Activated naive CD4-positive, alpha-beta T cell treated with anti-CD3 and anti-CD28 coated beads, Interleukin-2, amount 50 U/mL, for 72 hours (primary cell): ENCODE results near the gene CPPED1. TPM values are rescaled to one million over a fixed set of nuclear protein-coding genes. Genes with fewer than 3 reads are reported as not detected.

ENCODE experiments used
- ATAC-seq, 2 donors: fragments of 150-1000 bp; cut with Tn5 transposase; 2 replicates each; pipeline ENCODE4 v1.10.0; 2021; ENCODE audit warnings: mild to moderate bottlenecking in 2 of 2, moderate library complexity in 2 of 2
- DNase-seq, 2 donors: peaks; one replicate each; pipeline ENCODE4 v3.0.0; 2021 to 2022; ENCODE audit warnings: low spot score in 2 of 2
- H3K27ac Mint-ChIP-seq, 2 donors: one replicate each; pipeline ENCODE4 v1.8.0; 2022; ENCODE audit warnings: mild to moderate bottlenecking in 2 of 2, mixed read lengths in 2 of 2
- H3K36me3 Mint-ChIP-seq, 2 donors: one replicate each; pipeline ENCODE4 v1.8.0; 2022; ENCODE audit warnings: mixed read lengths in 2 of 2
- H3K9me3 Mint-ChIP-seq, 2 donors: one replicate each; pipeline ENCODE4 v1.8.0; 2022; ENCODE audit warnings: mixed read lengths in 2 of 2
- total RNA-seq, 2 donors: library from RNA; stranded (reverse); gene quantifications; one replicate each; pipeline ENCODE4 v1.2.3, GENCODE V29; 2022

Gene CPPED1
- total RNA-seq, 2 donors from 2014 or later: 11.6 to 16.4 TPM

DNA sequence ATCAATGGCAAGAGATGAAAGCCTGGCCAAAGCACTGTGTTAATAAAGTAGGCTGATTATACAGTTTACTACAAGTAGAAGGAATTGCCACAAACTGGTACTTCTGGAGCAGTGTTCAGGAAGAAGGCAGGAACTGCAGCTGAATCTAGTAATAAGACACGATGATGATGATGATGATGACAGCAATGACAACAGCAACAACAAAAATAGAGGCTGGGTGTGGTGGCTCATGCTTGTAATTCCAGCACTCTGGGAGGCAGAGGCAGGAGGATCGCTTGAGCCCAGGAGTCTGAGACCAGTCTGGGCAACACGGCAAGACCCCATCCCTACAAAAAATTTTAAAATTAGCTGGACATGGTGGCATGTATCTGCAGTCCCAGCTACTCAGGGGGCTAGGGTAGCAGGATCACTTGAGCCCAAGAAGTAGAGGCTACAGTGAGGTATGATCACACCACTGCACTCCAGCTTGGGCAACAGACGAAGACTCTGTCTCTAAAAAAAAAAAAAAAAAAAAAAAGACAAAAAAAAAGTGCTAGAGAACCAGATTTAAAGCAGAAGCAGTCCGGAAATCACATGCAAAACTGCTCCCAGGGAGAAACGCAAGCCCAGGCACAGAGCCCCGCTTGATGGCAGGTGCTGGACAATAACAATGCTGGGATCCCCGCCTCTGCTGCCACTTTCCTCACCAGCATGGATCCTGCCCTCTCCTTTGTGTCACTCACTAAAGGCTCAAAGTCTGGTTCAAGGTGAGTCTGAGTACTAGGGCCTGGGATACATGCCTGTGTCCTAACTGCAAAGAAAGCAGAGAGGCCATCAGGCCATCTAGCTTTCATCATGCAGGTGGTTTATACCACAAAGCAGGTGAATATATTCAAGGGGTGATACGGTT lies 44.8 kb downstream of the CPPED1 start:
- Mint-ChIP-seq H3K36me3 (no peaks in the 10 kb centered on the region), H3K27ac (no peak overlapping the region), H3K9me3 (no peaks in the 10 kb centered on the region)
- ATAC-seq (no peak), DNase-seq (no peak)

DNA sequence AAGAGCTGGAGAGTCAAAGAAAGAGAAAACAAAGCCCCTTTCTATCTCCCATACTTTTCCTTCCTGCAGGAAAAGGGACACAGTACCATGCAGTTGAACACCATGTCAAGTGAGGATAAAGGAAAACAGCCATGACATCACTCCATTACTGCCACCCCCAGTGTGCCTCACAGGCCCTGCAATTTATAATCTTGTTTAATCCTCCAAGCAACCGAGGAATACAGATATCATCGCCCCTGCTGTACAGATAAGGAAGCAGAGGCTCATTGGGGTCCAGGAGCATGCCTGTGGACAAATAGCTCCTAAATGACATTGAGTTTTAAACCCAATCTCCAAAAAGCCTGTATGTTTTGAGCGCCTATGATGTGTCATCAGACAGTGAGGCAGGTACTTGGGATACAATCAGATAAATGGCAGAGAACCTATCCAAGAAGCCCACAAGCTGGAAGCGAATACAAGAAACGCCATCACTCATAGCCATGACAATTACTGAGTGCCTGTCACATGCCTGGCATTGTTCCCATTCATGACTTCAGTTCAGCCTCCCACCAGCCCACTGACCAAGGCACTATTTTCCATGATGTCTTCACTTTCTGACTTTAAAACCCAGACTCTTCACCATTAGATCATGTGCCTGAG lies 45.5 kb downstream of the CPPED1 start:
- H3K36me3 Mint-ChIP-seq: no peaks in the 10 kb centered on the region

GRCh38 chr16:12757546-12757945 lies 46.1 kb downstream of the CPPED1 start:
- H3K36me3 Mint-ChIP-seq: no peaks in the 10 kb centered on the region
- ATAC-seq (no peak), DNase-seq (no peak)
- H3K9me3 Mint-ChIP-seq: no peaks in the 10 kb centered on the region
- no peak overlapping the region for H3K27ac Mint-ChIP-seq

More for the DNA sequence above, 45.5 kb downstream of the CPPED1 start:
- H3K9me3 Mint-ChIP-seq: no peaks in the 10 kb centered on the region
- no peak for DNase-seq
- no peak for ATAC-seq
- no peak overlapping the region for H3K27ac Mint-ChIP-seq

- no peak for DNase-seq
- Mint-ChIP-seq H3K36me3 (peaks cover 6 to 9% of the 10 kb centered on the region in 2 donors), H3K9me3 (peaks cover 0 to 4% of the 10 kb centered on the region in 2 donors), H3K27ac (no peak overlapping the region)
- no peak for ATAC-seq
Measured at GRCh38 chr16:12754824-12755543, 48.7 kb downstream of the CPPED1 start.

GRCh38 chr16:12753203-12754023 lies 50.3 kb downstream of the CPPED1 start:
- no peak for DNase-seq
- peaks cover 7 to 10% of the 10 kb centered on the region in 2 donors for H3K9me3 Mint-ChIP-seq
- peaks cover 14 to 15% of the 10 kb centered on the region in 2 donors for H3K36me3 Mint-ChIP-seq
- no peak for ATAC-seq
- H3K27ac Mint-ChIP-seq: no peak overlapping the region

- no peak for DNase-seq
- H3K9me3 Mint-ChIP-seq: peaks cover 10% of the 10 kb centered on the region in 2 donors
- H3K27ac Mint-ChIP-seq: peak overlapping the region in 1 of 2 donors; percentile 77
- H3K36me3 Mint-ChIP-seq: peaks cover 21 to 23% of the 10 kb centered on the region in 2 donors
- ATAC-seq: no peak
Measured at GRCh38 chr16:12752159-12752558, 51.5 kb downstream of the CPPED1 start.

GRCh38 chr16:12750554-12750918 lies 53.2 kb downstream of the CPPED1 start:
- peaks cover 14 to 20% of the 10 kb centered on the region in 2 donors for H3K9me3 Mint-ChIP-seq
- ATAC-seq (no peak), DNase-seq (no peak)
- H3K36me3 Mint-ChIP-seq: peaks cover 29 to 33% of the 10 kb centered on the region in 2 donors
- peak overlapping the region; percentile 97 to 98 for H3K27ac Mint-ChIP-seq

GRCh38 chr16:12749076-12749475 lies 54.6 kb downstream of the CPPED1 start:
- H3K27ac Mint-ChIP-seq: peak overlapping the region; percentile 97 to 98
- peaks cover 26 to 35% of the 10 kb centered on the region in 2 donors for H3K9me3 Mint-ChIP-seq
- peaks cover 44 to 47% of the 10 kb centered on the region in 2 donors for H3K36me3 Mint-ChIP-seq
- ATAC-seq (no peak), DNase-seq (no peak)

DNA sequence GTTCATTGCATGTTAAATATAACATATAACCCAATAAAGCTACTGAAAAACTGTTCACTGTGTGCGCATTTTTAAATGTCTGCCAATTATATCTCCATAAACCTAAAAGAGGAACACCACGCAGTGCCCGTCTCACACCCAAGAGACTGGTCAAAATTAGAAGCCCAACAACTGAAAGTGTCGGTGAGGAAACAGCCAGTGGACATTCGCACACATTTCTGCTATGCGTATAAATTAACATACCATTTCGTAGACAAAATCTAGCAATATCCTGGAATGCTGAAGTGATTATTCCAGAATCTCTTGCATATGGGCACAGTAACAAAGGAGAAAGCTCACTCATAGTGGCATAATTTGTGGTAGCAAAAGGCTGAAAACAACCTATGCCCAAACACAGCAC lies 55.9 kb downstream of the CPPED1 start:
- DNase-seq: no peak
- Mint-ChIP-seq H3K9me3 (peaks cover 30 to 43% of the 10 kb centered on the region in 2 donors), H3K36me3 (peaks cover 50 to 57% of the 10 kb centered on the region in 2 donors), H3K27ac (no peak overlapping the region)
- no peak for ATAC-seq

GRCh38 chr16:12747261-12747660 lies 56.4 kb downstream of the CPPED1 start:
- DNase-seq: no peak
- Mint-ChIP-seq H3K27ac (no peak overlapping the region), H3K9me3 (peaks cover 30 to 43% of the 10 kb centered on the region in 2 donors), H3K36me3 (peaks cover 50 to 57% of the 10 kb centered on the region in 2 donors)
- no peak for ATAC-seq

DNA sequence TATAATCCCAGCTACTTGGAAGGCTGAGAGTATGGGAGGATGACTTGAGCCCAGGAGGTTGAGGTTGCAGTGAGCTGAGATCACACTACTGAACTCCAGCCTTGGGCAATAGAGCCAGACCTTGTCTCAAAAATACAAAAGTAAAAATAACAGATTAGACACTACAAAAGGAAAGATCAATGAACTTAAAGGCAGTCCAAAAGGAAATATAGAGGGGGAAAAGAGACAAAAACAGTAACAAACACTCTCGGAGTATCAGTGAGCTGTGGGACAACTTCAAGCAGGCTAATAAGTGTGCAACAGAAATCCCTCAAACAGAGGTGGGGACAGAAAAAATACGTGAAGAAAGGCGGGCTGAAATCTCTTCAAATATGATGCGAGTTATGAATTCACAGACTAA lies 58.8 kb downstream of the CPPED1 start:
- ATAC-seq (no peak), DNase-seq (no peak)
- peaks cover 27 to 45% of the 10 kb centered on the region in 2 donors for H3K9me3 Mint-ChIP-seq
- peaks cover 41 to 53% of the 10 kb centered on the region in 2 donors for H3K36me3 Mint-ChIP-seq
- no peak overlapping the region for H3K27ac Mint-ChIP-seq

DNA sequence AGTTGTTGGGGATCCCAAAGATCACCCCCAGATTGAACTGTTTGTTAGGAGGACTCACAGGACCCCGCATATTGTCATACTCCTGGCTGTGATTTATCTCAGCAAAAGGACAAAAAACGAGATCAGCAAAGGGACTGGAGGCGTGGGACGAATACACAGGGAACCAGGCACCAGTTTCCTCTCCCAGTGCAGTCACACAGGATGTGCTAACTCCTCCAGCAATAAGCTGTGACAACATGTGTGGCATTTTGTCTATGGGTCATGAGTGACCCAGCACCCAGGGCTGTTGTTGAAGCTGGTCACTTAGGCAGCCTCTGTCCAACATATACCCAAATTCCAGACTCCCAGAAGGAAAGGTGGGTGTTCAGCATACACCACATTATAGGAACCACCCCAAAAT lies 60.9 kb downstream of the CPPED1 start:
- ATAC-seq: no peak
- peaks cover 38 to 48% of the 10 kb centered on the region in 2 donors for H3K36me3 Mint-ChIP-seq

GRCh38 chr16:12740986-12741610 lies 62.6 kb downstream of the CPPED1 start:
- H3K36me3 Mint-ChIP-seq: peaks cover 31 to 41% of the 10 kb centered on the region in 2 donors
- peaks cover 20 to 40% of the 10 kb centered on the region in 2 donors for H3K9me3 Mint-ChIP-seq
- DNase-seq (no peak), ATAC-seq (no peak)
- H3K27ac Mint-ChIP-seq: no peak overlapping the region

More for the DNA sequence above, 60.9 kb downstream of the CPPED1 start:
- Mint-ChIP-seq H3K27ac (no peak overlapping the region), H3K9me3 (peaks cover 24 to 39% of the 10 kb centered on the region in 2 donors)
- DNase-seq: no peak

DNA sequence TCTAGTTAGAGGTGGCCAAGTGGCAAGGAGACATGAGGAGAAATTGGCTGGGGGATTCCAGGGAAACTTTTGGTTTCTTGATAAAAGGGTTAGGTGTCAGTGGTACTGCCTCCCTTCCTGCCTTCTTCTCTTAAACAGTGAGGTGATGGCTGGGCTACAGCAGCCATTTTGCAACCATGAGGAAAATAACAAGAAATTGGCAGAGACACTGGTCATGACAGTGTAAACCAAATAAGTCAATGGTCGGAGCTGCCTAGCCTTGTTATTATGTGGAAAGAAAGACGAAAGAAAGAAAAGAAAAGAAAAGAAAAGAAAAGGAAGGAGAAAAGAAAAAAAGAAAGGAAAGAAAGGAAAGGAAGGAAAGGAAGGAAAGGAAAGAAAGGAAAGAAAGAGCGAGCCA lies 63.9 kb downstream of the CPPED1 start:
- no peak for DNase-seq
- peaks cover 21 to 29% of the 10 kb centered on the region in 2 donors for H3K36me3 Mint-ChIP-seq
- H3K9me3 Mint-ChIP-seq: peaks cover 14 to 29% of the 10 kb centered on the region in 2 donors
- peak overlapping the region in 1 of 2 donors; percentile 88 for H3K27ac Mint-ChIP-seq
- ATAC-seq: no peak

DNA sequence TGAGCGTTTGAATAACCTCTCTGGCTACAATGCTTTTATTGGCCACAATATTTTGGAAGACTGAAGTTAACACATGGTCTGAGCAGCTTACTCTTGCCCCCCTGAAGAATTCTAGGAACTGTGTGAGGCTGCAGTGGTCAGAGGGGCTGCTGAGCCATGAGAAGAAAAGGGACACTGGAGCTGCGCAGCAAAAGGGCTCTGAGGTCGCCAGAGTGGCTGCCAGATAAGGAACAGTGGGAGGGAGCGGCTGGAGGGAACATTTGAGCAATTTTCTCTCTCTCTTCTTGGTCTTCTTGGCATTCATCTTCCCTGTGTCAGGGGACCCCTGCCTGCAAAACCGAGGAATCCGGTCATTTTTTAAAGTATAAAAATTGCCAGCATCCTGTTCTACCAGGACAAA lies 66.1 kb downstream of the CPPED1 start:
- Mint-ChIP-seq H3K9me3 (peaks cover 18 to 28% of the 10 kb centered on the region in 2 donors), H3K36me3 (peaks cover 27 to 34% of the 10 kb centered on the region in 2 donors), H3K27ac (no peak overlapping the region)
- ATAC-seq: no peak
- DNase-seq: no peak

- no peak for DNase-seq
- Mint-ChIP-seq H3K36me3 (peaks cover 37 to 48% of the 10 kb centered on the region in 2 donors), H3K27ac (no peak overlapping the region), H3K9me3 (peaks cover 27 to 36% of the 10 kb centered on the region in 2 donors)
- no peak for ATAC-seq
Measured at GRCh38 chr16:12735805-12736204, 67.9 kb downstream of the CPPED1 start.
